SU-DHL-6 (cell line): Measurements from ENCODE around the gene CD200.
A peak's percentile ranks its signal among the peaks of the same experiment; 100 is the strongest.

Experiments
- H2AFZ ChIP-seq: fragments of 200-600 bp; sonication (generic); 2 replicates; pipeline ENCODE4 v1.6.1; 2014; ENCODE audit warnings: low read depth, mild to moderate bottlenecking, moderate library complexity, mixed read lengths, antibody characterized with exemption, low read length; ENCODE audit not compliant: severe bottlenecking
- H3F3A ChIP-seq: fragments of 200-600 bp; shearing (Covaris generic); 2 replicates; pipeline ENCODE4 v1.6.0; 2016; ENCODE audit warnings: antibody characterized with exemption, mild to moderate bottlenecking; ENCODE audit not compliant: insufficient read depth
- H3K27ac ChIP-seq: fragments of 200-600 bp; sonication (generic); 2 replicates; pipeline ENCODE4 v1.5.1; 2016; ENCODE audit warnings: low read depth, mild to moderate bottlenecking, low read length, moderate library complexity, mixed read lengths
- H3K27me3 ChIP-seq: fragments of 200-600 bp; sonication (generic), shearing (Covaris generic); 2 replicates; pipeline ENCODE4 v1.6.0; 2014; ENCODE audit warnings: mild to moderate bottlenecking, low read length
- H3K36me3 ChIP-seq: fragments of 200-600 bp; sonication (generic); 2 replicates; pipeline ENCODE4 v1.6.1; 2014; ENCODE audit warnings: mild to moderate bottlenecking, low read length, mixed read lengths
- H3K4me2 ChIP-seq: fragments of 300-600, 200-600 bp; shearing (Covaris generic), sonication (generic); 2 replicates; pipeline ENCODE4 v1.6.0; 2014; ENCODE audit warnings: low read length, low read depth, mild to moderate bottlenecking; ENCODE audit not compliant: poor library complexity, severe bottlenecking
- H3K4me3 ChIP-seq: fragments of 200-600 bp; sonication (generic); 2 replicates; pipeline ENCODE4 v1.5.1; 2014; ENCODE audit warnings: antibody characterized with exemption, low read length, mild to moderate bottlenecking, mixed read lengths; ENCODE audit not compliant: insufficient read depth, poor library complexity, severe bottlenecking
- H3K79me2 ChIP-seq: fragments of 200-600 bp; sonication (generic); 2 replicates; pipeline ENCODE4 v1.6.1; 2014; ENCODE audit warnings: mild to moderate bottlenecking, low read length, moderate library complexity; ENCODE audit not compliant: insufficient read depth
- H3K9ac ChIP-seq: fragments of 200-600 bp; sonication (generic); 2 replicates; pipeline ENCODE4 v1.7.0; 2014; ENCODE audit warnings: mild to moderate bottlenecking, low read length
- H3K9me2 ChIP-seq: fragments of 200-600 bp; sonication (generic); replicated peaks from 2 replicates; pipeline ENCODE4 v1.6.1; 2014; ENCODE audit warnings: low read length; ENCODE audit not compliant: insufficient read depth
- H3K9me3 ChIP-seq: fragments of 200-600 bp; sonication (generic); 2 replicates; pipeline ENCODE4 v1.6.1; 2014; ENCODE audit warnings: low read length, mixed read lengths; ENCODE audit not compliant: insufficient read depth
- H4K20me1 ChIP-seq: fragments of 200-600 bp; sonication (generic); 2 replicates; pipeline ENCODE4 v1.6.1; 2014; ENCODE audit warnings: low read depth, mild to moderate bottlenecking, antibody characterized with exemption, low read length, moderate library complexity, mixed read lengths
- EZH2phosphoT487 ChIP-seq: fragments of 200-600 bp; sonication (generic), shearing (Covaris generic); conservative IDR thresholded peaks from 2 replicates; pipeline ENCODE4 v1.6.1; 2018; ENCODE audit warnings: mild to moderate bottlenecking, antibody characterized with exemption, low read length, moderate library complexity, mixed read lengths
- TF ChIP-seq, protein P1 (sequence below): fragments of 200-600 bp; sonication (generic); IDR thresholded peaks from one replicate; pipeline ENCODE4 v1.5.1; 2017; ENCODE audit warnings: antibody characterized with exemption, mild to moderate bottlenecking, low read length, moderate library complexity; ENCODE audit not compliant: insufficient read depth, poor library complexity, severe bottlenecking

CD200 gene, protein sequence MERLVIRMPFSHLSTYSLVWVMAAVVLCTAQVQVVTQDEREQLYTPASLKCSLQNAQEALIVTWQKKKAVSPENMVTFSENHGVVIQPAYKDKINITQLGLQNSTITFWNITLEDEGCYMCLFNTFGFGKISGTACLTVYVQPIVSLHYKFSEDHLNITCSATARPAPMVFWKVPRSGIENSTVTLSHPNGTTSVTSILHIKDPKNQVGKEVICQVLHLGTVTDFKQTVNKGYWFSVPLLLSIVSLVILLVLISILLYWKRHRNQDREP

DNA sequence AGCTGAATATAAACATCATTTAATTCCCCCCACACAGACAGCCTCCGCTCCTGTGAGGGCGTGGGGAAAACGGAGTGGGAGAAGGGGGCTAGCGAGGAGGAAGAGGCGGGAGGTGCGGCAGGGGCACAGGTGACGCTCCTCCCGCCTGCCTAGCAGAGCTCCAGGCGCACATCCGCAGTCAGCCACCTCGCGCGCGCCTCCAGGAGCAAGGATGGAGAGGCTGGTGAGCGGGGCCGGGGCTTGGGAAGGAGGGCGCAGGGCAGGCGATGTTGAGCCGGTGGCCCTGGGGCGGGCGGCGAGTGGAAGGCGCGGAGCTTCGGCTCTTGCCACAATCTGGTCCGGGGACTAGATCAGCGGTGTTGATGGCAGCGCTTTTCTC lies at the start of gene CD200:
CD200 (plus strand) TSS at position 155 of the 379 bp plus-strand sequence; CDS start at position 212, 57 bp downstream.
- Histone ChIP-seq H3F3A (no peaks in the 10 kb centered on the region), H3K4me2 (peak within 1 kb of the TSS; percentile 50), H3K36me3 (no peaks in the 10 kb centered on the region), H3K9me3 (no peaks in the 10 kb centered on the region), H3K9me2 (no peaks in the 10 kb centered on the region), H2AFZ (peak within 1 kb of the TSS; percentile 65), H3K27ac (no peak within 1 kb of the TSS), H3K79me2 (no peaks in the 10 kb centered on the region), H4K20me1 (no peaks in the 10 kb centered on the region), H3K27me3 (no peaks in the 10 kb centered on the region), H3K9ac (no peak within 1 kb of the TSS), H3K4me3 (no peak within 1 kb of the TSS)
- TF ChIP-seq EZH2phosphoT487 = no peak
- TF ChIP-seq, protein P1, sequence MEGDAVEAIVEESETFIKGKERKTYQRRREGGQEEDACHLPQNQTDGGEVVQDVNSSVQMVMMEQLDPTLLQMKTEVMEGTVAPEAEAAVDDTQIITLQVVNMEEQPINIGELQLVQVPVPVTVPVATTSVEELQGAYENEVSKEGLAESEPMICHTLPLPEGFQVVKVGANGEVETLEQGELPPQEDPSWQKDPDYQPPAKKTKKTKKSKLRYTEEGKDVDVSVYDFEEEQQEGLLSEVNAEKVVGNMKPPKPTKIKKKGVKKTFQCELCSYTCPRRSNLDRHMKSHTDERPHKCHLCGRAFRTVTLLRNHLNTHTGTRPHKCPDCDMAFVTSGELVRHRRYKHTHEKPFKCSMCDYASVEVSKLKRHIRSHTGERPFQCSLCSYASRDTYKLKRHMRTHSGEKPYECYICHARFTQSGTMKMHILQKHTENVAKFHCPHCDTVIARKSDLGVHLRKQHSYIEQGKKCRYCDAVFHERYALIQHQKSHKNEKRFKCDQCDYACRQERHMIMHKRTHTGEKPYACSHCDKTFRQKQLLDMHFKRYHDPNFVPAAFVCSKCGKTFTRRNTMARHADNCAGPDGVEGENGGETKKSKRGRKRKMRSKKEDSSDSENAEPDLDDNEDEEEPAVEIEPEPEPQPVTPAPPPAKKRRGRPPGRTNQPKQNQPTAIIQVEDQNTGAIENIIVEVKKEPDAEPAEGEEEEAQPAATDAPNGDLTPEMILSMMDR = no peak

DNA sequence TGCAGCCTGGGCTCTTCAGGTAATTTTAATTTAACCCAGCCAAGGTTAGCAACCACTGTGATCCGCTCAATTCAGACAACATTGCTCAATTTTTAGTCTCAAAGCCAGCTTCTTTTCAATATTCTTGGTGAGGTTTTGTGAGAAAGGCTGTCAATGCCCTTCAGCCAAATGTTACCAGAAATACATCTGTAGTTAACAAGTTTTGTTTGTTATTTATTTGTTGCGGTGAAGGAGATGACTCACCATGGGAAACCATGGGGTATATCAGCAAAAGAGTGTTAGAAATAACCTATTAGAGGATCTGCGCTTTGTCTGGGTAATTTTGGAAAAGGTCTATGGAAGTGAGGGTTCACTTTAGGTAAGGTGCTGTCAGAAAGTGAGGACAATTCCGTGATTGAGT lies 43.9 kb upstream of the CD200 start:
- no peaks in the 10 kb centered on the region for H3K27me3 ChIP-seq
- H3K9me3 ChIP-seq = no peaks in the 10 kb centered on the region
- H3K36me3 ChIP-seq = no peaks in the 10 kb centered on the region
- H3K79me2 ChIP-seq = no peaks in the 10 kb centered on the region
- H3K4me3 ChIP-seq = no peak overlapping the region
- no peak overlapping the region for H3K4me2 ChIP-seq
- no peaks in the 10 kb centered on the region for H4K20me1 ChIP-seq
- TF ChIP-seq EZH2phosphoT487 = no peak
- TF ChIP-seq, protein P1 = no peak
- H3K27ac ChIP-seq = no peak overlapping the region
- no peak overlapping the region for H2AFZ ChIP-seq
- no peaks in the 10 kb centered on the region for H3F3A ChIP-seq
- H3K9me2 ChIP-seq = no peaks in the 10 kb centered on the region
- no peak overlapping the region for H3K9ac ChIP-seq

DNA sequence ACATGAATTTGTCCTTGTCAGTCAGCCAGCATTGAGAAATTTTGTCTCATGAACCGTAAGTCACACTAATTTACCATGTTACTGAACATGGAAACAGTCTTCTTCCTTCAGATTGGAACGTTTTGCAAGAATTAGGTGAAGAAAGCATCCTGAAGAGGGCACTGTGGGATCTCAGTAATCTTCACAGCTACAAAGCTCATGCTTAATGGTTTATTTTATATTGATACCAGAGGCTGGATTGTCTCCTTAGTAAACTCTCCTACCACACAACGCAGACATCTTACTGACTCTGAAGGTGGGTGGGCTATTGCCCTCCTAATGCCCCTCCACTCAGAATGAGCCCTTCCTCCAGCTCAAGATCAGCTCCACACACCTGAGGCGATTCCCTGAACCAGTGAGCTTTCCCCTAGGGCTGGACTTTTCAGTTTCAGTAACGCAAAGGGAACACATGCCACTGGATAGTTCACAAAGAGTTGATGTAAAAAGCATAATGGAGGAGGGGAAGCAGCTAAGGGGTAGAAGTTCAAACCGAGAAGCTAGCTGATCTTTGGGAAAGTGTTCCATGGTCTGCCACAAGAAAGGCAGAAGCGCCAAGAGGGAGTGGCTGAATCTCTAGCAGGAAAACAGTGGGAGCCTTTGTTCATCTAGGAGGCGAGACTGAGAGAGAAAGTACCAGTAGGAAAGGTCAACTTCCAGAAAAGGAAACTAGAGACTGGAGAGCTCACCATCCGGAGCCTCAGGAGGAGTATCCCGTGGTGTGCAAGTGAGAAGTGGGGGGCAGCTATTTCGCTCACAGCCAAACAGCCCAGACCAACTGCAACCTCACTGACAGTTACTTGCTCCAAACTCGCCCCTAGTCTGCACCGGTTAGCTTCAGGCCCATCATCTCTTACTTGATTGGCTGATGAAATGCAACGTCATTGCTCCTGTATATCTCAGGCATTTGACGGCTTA lies 39.3 kb upstream of the CD200 start, which contains the start of gene SLC9C1:
SLC9C1 (minus strand) TSS at position 849 of the 954 bp plus-strand sequence. CDS start 7,425 bp downstream, outside the sequence.
- TF ChIP-seq EZH2phosphoT487 = no peak
- TF ChIP-seq, protein P1 = peak; percentile 56
- Histone ChIP-seq H3K9me2 (no peaks in the 10 kb centered on the region), H3K27ac (peak within 1 kb of the TSS; percentile 41), H3F3A (peaks cover 12% of the 10 kb centered on the region), H4K20me1 (no peaks in the 10 kb centered on the region), H2AFZ (peak within 1 kb of the TSS; percentile 88), H3K27me3 (no peaks in the 10 kb centered on the region), H3K4me2 (peak within 1 kb of the TSS; percentile 49), H3K9me3 (no peaks in the 10 kb centered on the region), H3K9ac (peak within 1 kb of the TSS; percentile 39), H3K79me2 (no peaks in the 10 kb centered on the region), H3K36me3 (no peaks in the 10 kb centered on the region), H3K4me3 (peak within 1 kb of the TSS; percentile 18)
